HepG2 (cell line): ENCODE data around the gene SEPHS2. TPM values are rescaled to one million over a fixed set of nuclear protein-coding genes. Genes with fewer than 3 reads are reported as not detected.

ENCODE experiments used
- CC2D1A ChIP-seq: sonication (generic); formaldehyde crosslinking; IDR thresholded peaks from 2 replicates; pipeline ENCODE4 v1.8.1; 2023; ENCODE audit warnings: mild to moderate bottlenecking, missing genetic modification reagents
- FOXJ3 ChIP-seq: sonication (generic); formaldehyde crosslinking; IDR thresholded peaks from 2 replicates; pipeline ENCODE4 v1.4.0; 2020; ENCODE audit warnings: missing genetic modification reagents, mild to moderate bottlenecking, borderline replicate concordance
- HNF1A ChIP-seq, 2 experiments: sonication (generic) in 1 of 2; formaldehyde crosslinking in 1 of 2; IDR thresholded peaks; 2 replicates each; pipeline versions ENCODE4 v1.4.0 to v1.6.1; 2016 to 2020; ENCODE audit warnings: borderline replicate concordance in 1 of 2, low read depth in 1 of 2, mild to moderate bottlenecking in 1 of 2, missing genetic modification reagents in 1 of 2
- HOMEZ ChIP-seq: IDR thresholded peaks from 2 replicates; pipeline ENCODE4 v1.6.1; 2016; ENCODE audit warnings: low read depth
- HOXA3 ChIP-seq: sonication (generic); formaldehyde crosslinking; IDR thresholded peaks from 2 replicates; pipeline ENCODE4 v1.5.0; 2020; ENCODE audit warnings: missing genetic modification reagents
- JUNB ChIP-seq: sonication (generic); formaldehyde crosslinking; IDR thresholded peaks from 2 replicates; pipeline ENCODE4 v1.8.0; 2022; ENCODE audit warnings: missing genetic modification reagents, mild to moderate bottlenecking, borderline replicate concordance
- KLF12 ChIP-seq: sonication (generic); formaldehyde crosslinking; IDR thresholded peaks from 2 replicates; pipeline ENCODE4 v1.4.0; 2020; ENCODE audit warnings: missing genetic modification reagents, borderline replicate concordance
- KLF16 ChIP-seq, 2 experiments: sonication (generic) in 1 of 2; formaldehyde crosslinking in 1 of 2; IDR thresholded peaks; 2 replicates each; pipeline versions ENCODE4 v1.6.1 to v1.8.0; 2016 to 2023; ENCODE audit warnings: missing genetic modification reagents in 2 of 2, missing compliant biosample characterization in 1 of 2
- MAX ChIP-seq: IDR thresholded peaks from 2 replicates; pipeline ENCODE4 v1.6.1; 2012; ENCODE audit warnings: inconsistent platforms
- POLR2AphosphoS2 ChIP-seq: IDR thresholded peaks from 2 replicates; pipeline ENCODE4 v1.6.1; 2011; ENCODE audit warnings: low read depth, low read length, improper control_type of control experiment
- RARG ChIP-seq: sonication (generic); formaldehyde crosslinking; IDR thresholded peaks from 2 replicates; pipeline ENCODE4 v1.4.0; 2020; ENCODE audit warnings: low read depth, mild to moderate bottlenecking, missing genetic modification reagents
- SOX6 ChIP-seq, 2 experiments: fragments of 450-650 bp in 1 of 2; sonication (generic) in 1 of 2; formaldehyde crosslinking in 1 of 2; IDR thresholded peaks; 2 replicates each; pipeline versions ENCODE4 v1.4.0 to v1.6.1; 2017 to 2020; ENCODE audit warnings: antibody characterized with exemption in 1 of 2, mild to moderate bottlenecking in 1 of 2, missing genetic modification reagents in 1 of 2
- SRSF9 ChIP-seq: fragments of 200-400 bp; formaldehyde crosslinking; IDR thresholded peaks from 2 replicates; pipeline ENCODE4 v1.6.1; 2018; ENCODE audit warnings: borderline replicate concordance, mild to moderate bottlenecking, low read depth, low read length; ENCODE audit not compliant: insufficient read depth, poor library complexity, severe bottlenecking
- TBX2 ChIP-seq: sonication (generic); formaldehyde crosslinking; IDR thresholded peaks from 2 replicates; pipeline ENCODE4 v1.5.0; 2020; ENCODE audit warnings: missing genetic modification reagents, mild to moderate bottlenecking, borderline replicate concordance
- ZNF251 ChIP-seq: sonication (generic); formaldehyde crosslinking; IDR thresholded peaks from 2 replicates; pipeline ENCODE4 v1.9.0; 2021; ENCODE audit warnings: mild to moderate bottlenecking, missing genetic modification reagents
- ZNF510 ChIP-seq: sonication (generic); formaldehyde crosslinking; IDR thresholded peaks from 2 replicates; pipeline ENCODE4 v1.4.0; 2020; ENCODE audit warnings: low read depth, mild to moderate bottlenecking, missing genetic modification reagents
- ZNF512B ChIP-seq: sonication (generic); formaldehyde crosslinking; IDR thresholded peaks from 2 replicates; pipeline ENCODE4 v1.5.1; 2020; ENCODE audit warnings: missing genetic modification reagents, mild to moderate bottlenecking, borderline replicate concordance
- ZNF550 ChIP-seq: sonication (generic); formaldehyde crosslinking; IDR thresholded peaks from 2 replicates; pipeline ENCODE4 v1.4.0; 2020; ENCODE audit warnings: mild to moderate bottlenecking, missing genetic modification reagents, borderline replicate concordance
- ZNF589 ChIP-seq: sonication (generic); formaldehyde crosslinking; conservative IDR thresholded peaks from 2 replicates; pipeline ENCODE4 v1.8.0; 2022; ENCODE audit warnings: mild to moderate bottlenecking, moderate library complexity, missing genetic modification reagents
- polyA plus RNA-seq, 8 experiments: library from polyadenylated mRNA; depleted of rRNA in 3 of 8; stranded (reverse) in 7 of 8; unstranded in 1 of 8; fragments of >200 nt; fragmentation: Illumina TruSeq in 4 of 8; extraction: Trizol in 4 of 8; gene quantifications; 2 replicates each; pipeline versions ENCODE4 v1.2.1 to v1.2.3, GENCODE V29; 2011 to 2016; ENCODE audit warnings: low read depth in 4 of 8, missing spikeins in 1 of 8, mixed read lengths in 1 of 8; ENCODE audit not compliant: insufficient read depth in 1 of 8
- total RNA-seq, 5 experiments: library from RNA; depleted of rRNA; stranded (reverse); fragments of >200 nt; fragmentation: Illumina TruSeq; extraction: Trizol; gene quantifications; 2 replicates each; pipeline ENCODE4 v1.2.3, GENCODE V29; 2016; ENCODE audit warnings: low read depth in 1 of 5

Gene SEPHS2
- total and polyA plus RNA-seq, 2 of the 13 experiments (the other 11 are each of a cell fraction or from before 2014, with no cell fraction given), result 20.7 to 127 TPM

GRCh38 chr16:30430428-30430970, 15.2 kb downstream of the SEPHS2 start (continued):
- peak; percentile 99 for TF ChIP-seq MAX
- TF ChIP-seq JUNB (CRISPR knock-in tag), result no peak
- no peak for TF ChIP-seq ZNF510 (CRISPR knock-in tag)
- 0 out of 2 replicates have a peak, but pooled peaks have one; percentile 0 for TF ChIP-seq HOMEZ (CRISPR knock-in tag)
- no peak for TF ChIP-seq HNF1A (IDR thresholded peaks at IDR 0.05; ENCODE audit: low read depth)
- TF ChIP-seq HNF1A (CRISPR knock-in tag; IDR thresholded peaks at IDR 0.05; ENCODE audit: borderline replicate concordance), result peak; percentile 69
- no peak; the same call in 1 of the 2 replicates for TF ChIP-seq ZNF589
- TF ChIP-seq KLF16 (CRISPR knock-in tag; IDR thresholded peaks at IDR 0.05), result peak; percentile 27 to 62; a peak in 2 of 4 replicates
- TF ChIP-seq KLF12, result peak; percentile 95
- peak; percentile 94; the same call in 1 of the 2 replicates for TF ChIP-seq ZNF512B
- TF ChIP-seq RARG (CRISPR knock-in tag), result no peak
- TF ChIP-seq TBX2 (CRISPR knock-in tag), result peak; percentile 66
- no peak; the same call in 1 of the 2 replicates for TF ChIP-seq FOXJ3
- TF ChIP-seq CC2D1A (CRISPR knock-in tag), result 0 out of 2 replicates have a peak, but pooled peaks have one; percentile 80
- TF ChIP-seq SOX6 (IDR thresholded peaks at IDR 0.05), result no peak
- TF ChIP-seq SOX6 (CRISPR knock-in tag; IDR thresholded peaks at IDR 0.05), result peak; percentile 65
- TF ChIP-seq ZNF550, result no peak
- TF ChIP-seq HOXA3, result peak; percentile 86
- no peak for TF ChIP-seq ZNF251
- TF ChIP-seq POLR2AphosphoS2, result no peak
- no peak for TF ChIP-seq SRSF9
